ENCODE measurements around the gene ADAT2.

DNA sequence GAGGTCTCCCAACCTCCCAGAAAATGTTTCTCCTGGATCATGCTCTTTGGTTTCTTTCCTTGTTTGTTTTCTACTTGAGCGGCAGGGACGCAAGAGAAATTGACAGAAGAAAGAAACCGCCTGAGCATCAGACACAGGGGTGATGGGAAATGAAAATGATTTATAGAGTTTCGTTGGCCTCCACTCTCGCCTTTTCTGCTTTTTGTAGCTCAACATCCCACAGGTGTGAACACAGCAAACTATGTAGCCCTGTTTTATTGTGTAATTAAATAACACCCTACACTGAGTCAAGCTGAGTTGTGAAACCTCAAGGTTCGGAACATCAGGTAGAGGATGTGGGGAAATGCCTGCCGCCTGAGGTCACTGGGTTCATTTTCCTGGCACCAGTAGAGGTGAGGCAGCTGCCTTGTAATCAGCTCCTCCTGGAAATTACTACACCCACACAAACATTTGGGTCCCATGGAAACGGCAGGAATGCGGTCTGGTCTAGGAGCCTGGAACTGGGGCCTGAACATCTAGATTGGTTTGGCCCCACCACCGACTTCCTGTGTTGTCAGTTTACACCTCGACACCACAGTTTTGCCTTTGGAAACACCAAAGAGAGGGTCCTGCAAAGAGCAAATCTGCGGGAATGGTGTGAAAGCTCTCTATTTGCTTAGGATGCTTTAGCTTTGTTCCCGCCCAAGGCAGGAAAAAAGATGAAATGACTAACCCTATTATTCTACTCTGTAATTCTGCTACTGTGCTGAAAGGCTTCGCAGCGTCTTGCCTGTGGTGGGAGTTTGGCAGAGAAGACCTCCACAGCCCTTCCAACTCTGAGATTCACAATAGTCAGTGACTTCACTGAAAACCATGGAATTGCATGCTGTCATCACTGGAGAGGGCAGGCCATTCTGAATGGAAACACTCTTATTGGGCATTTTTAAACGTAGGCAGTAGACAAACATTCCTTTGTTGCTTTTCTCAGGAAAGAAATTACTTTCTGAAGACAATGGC is 53.0 kb downstream of the ADAT2 start:
- TF ChIP-seq JUN (IDR thresholded peaks at IDR 0.05; ENCODE audit: low read depth, low read length) (0 out of 2 replicates have a peak, but pooled peaks have one; percentile 14), EP300 (IDR thresholded peaks at IDR 0.05; ENCODE audit: borderline replicate concordance in 1 of 2, low read depth in 2 of 2, low read length in 2 of 2) (no peak), POLR2AphosphoS5 (IDR thresholded peaks at IDR 0.05; ENCODE audit: low read depth, low read length) (no peak)
